Activated T-cell treated with anti-CD3 and anti-CD28 coated beads, Interleukin-2, amount 50 U/mL, for 1 hour (primary cell): ENCODE measurements around the gene KCTD15.

Experiments used
- DNase-seq: peaks from one replicate; pipeline ENCODE4 v3.0.0-alpha.2; 2020

Gene KCTD15

GRCh38 chr19:33796164-33796875 lies at the start of gene KCTD15:
Gene KCTD15 (plus strand): TSS chr19:33796870. CDS start chr19:33800455, 3,585 bp downstream.
- peak; percentile 27 for DNase-seq

- DNase-seq, result no peak
Observed at GRCh38 chr19:33747273-33747672, 49.4 kb upstream of the KCTD15 start.

- no peak for DNase-seq
Observed at GRCh38 chr19:33748231-33748630, 48.4 kb upstream of the KCTD15 start.

- DNase-seq, result no peak
Observed at GRCh38 chr19:33749016-33749415, 47.7 kb upstream of the KCTD15 start.

- DNase-seq, result no peak
Observed at GRCh38 chr19:33749619-33750175, 47.0 kb upstream of the KCTD15 start.

- no peak for DNase-seq
Observed at GRCh38 chr19:33750587-33751435, 45.9 kb upstream of the KCTD15 start.

GRCh38 chr19:33751436-33751770 lies 45.3 kb upstream of the KCTD15 start:
- DNase-seq, result no peak

GRCh38 chr19:33752018-33752800 lies 44.5 kb upstream of the KCTD15 start:
- no peak for DNase-seq

- no peak for DNase-seq
Observed at GRCh38 chr19:33752945-33753344, 43.7 kb upstream of the KCTD15 start.

- no peak for DNase-seq
Observed at GRCh38 chr19:33754361-33754760, 42.3 kb upstream of the KCTD15 start.

- no peak for DNase-seq
Observed at GRCh38 chr19:33755099-33756035, 41.3 kb upstream of the KCTD15 start.

GRCh38 chr19:33756177-33756576 lies 40.5 kb upstream of the KCTD15 start:
- no peak for DNase-seq

- DNase-seq, result no peak
Observed at GRCh38 chr19:33758541-33759013, 38.1 kb upstream of the KCTD15 start.

- DNase-seq, result no peak
Observed at GRCh38 chr19:33759356-33759755, 37.3 kb upstream of the KCTD15 start.

GRCh38 chr19:33763633-33764371 lies 32.9 kb upstream of the KCTD15 start:
- DNase-seq, result no peak

GRCh38 chr19:33766623-33767022 lies 30.0 kb upstream of the KCTD15 start:
- no peak for DNase-seq

- DNase-seq, result no peak
Observed at GRCh38 chr19:33767898-33768413, 28.7 kb upstream of the KCTD15 start.

- no peak for DNase-seq
Observed at GRCh38 chr19:33769208-33769607, 27.5 kb upstream of the KCTD15 start.

GRCh38 chr19:33770107-33770506 lies 26.6 kb upstream of the KCTD15 start:
- no peak for DNase-seq

GRCh38 chr19:33771384-33772101 lies 25.1 kb upstream of the KCTD15 start:
- DNase-seq, result peak; percentile 68
